ENCODE measurements around the gene PLCD3. TPM values are rescaled to one million over a fixed set of nuclear protein-coding genes. Genes with fewer than 3 reads are reported as not detected.
A peak's percentile ranks its signal among the peaks of the same experiment; 100 is the strongest.

The PLCD3 gene
- total RNA-seq, 4 donors from 2014 or later = 44.7 to 87.1 (median 58.3) TPM

- TF ChIP-seq EP300 (IDR thresholded peaks at IDR 0.05) = no peak
- TF ChIP-seq CTCF (IDR thresholded peaks at IDR 0.05) = no peak
- no peak for TF ChIP-seq POLR2AphosphoS5 (IDR thresholded peaks at IDR 0.05)
- no peak for TF ChIP-seq POLR2A (IDR thresholded peaks at IDR 0.05)
- Histone ChIP-seq H3K27ac (peak overlapping the region; percentile 24), H3K36me3 (peaks cover 88% of the 10 kb centered on the region), H3K4me3 (no peak overlapping the region), H3K27me3 (no peaks in the 10 kb centered on the region), H3K9me3 (no peaks in the 10 kb centered on the region), H3K4me1 (peaks cover 45% of the 10 kb centered on the region)
- DNase-seq (ENCODE audit: low spot score in 2 of 2) = no peak
- 93% methylated on average over 3 of the region's 3 CpGs for WGBS
Measured at GRCh38 chr17:45090711-45091110, 41.6 kb downstream of the PLCD3 start.

- DNase-seq (ENCODE audit: low spot score in 2 of 2) = no peak
- Histone ChIP-seq H3K27me3 (no peaks in the 10 kb centered on the region), H3K36me3 (peaks cover 89% of the 10 kb centered on the region), H3K4me1 (peaks cover 39% of the 10 kb centered on the region), H3K9me3 (no peaks in the 10 kb centered on the region), H3K4me3 (no peak overlapping the region), H3K27ac (peak overlapping the region; percentile 6)
- 73% methylated on average over 3 of the region's 3 CpGs for WGBS
- no peak for TF ChIP-seq POLR2AphosphoS5 (IDR thresholded peaks at IDR 0.05)
- TF ChIP-seq EP300 (IDR thresholded peaks at IDR 0.05) = no peak
- no peak for TF ChIP-seq CTCF (IDR thresholded peaks at IDR 0.05)
- no peak for TF ChIP-seq POLR2A (IDR thresholded peaks at IDR 0.05)
Measured at GRCh38 chr17:45088741-45089140, 43.6 kb downstream of the PLCD3 start.

GRCh38 chr17:45087978-45088377 lies 44.3 kb downstream of the PLCD3 start:
- H3K9me3 ChIP-seq = no peaks in the 10 kb centered on the region
- WGBS = 76% methylated on average over 5 of the region's 5 CpGs
- peak overlapping the region; percentile 45 for H3K27ac ChIP-seq
- peaks cover 31% of the 10 kb centered on the region for H3K4me1 ChIP-seq
- H3K4me3 ChIP-seq = no peak overlapping the region
- no peak for DNase-seq (ENCODE audit: low spot score in 2 of 2)
- no peaks in the 10 kb centered on the region for H3K27me3 ChIP-seq
- TF ChIP-seq POLR2A (IDR thresholded peaks at IDR 0.05) = no peak
- no peak for TF ChIP-seq POLR2AphosphoS5 (IDR thresholded peaks at IDR 0.05)
- no peak for TF ChIP-seq EP300 (IDR thresholded peaks at IDR 0.05)
- TF ChIP-seq CTCF (IDR thresholded peaks at IDR 0.05) = no peak
- peaks cover 90% of the 10 kb centered on the region for H3K36me3 ChIP-seq

DNA sequence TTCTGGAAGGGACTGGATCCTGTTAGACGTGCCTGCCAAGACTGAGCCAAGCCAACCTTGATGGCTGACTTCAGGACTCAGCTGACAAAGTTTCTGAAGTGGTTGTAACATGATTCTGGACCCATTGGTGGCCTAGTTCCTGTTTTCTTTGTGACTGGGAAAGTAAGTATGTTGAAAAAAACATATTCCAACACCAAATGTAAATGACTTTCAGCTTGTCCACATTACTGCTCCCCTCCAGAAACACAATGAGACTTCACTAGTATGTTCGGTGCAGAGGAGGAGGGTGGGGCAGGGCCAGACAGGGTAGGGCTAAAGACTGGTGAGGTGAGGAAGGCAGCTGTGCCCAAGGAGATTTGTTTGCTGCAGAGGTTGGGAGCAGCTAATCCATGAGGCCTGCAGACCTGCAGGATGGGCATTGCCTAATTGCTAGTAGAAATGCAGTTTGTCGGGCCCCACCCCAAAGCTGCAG lies 44.8 kb downstream of the PLCD3 start:
- Histone ChIP-seq H3K9me3 (no peaks in the 10 kb centered on the region), H3K36me3 (peaks cover 94% of the 10 kb centered on the region), H3K27me3 (no peaks in the 10 kb centered on the region), H3K27ac (peak overlapping the region; percentile 45), H3K4me1 (peaks cover 27% of the 10 kb centered on the region), H3K4me3 (no peak overlapping the region)
- no peak for DNase-seq (ENCODE audit: low spot score in 2 of 2)
- no peak for TF ChIP-seq POLR2A (IDR thresholded peaks at IDR 0.05)
- TF ChIP-seq POLR2AphosphoS5 (IDR thresholded peaks at IDR 0.05) = no peak
- TF ChIP-seq CTCF (IDR thresholded peaks at IDR 0.05) = no peak
- no peak for TF ChIP-seq EP300 (IDR thresholded peaks at IDR 0.05)
- WGBS = 34% methylated on average over 3 of the region's 3 CpGs

GRCh38 chr17:45086865-45087503 lies 45.3 kb downstream of the PLCD3 start:
- Histone ChIP-seq H3K9me3 (no peaks in the 10 kb centered on the region), H3K27me3 (no peaks in the 10 kb centered on the region), H3K4me3 (no peak overlapping the region), H3K36me3 (peaks cover 96% of the 10 kb centered on the region), H3K4me1 (peaks cover 21% of the 10 kb centered on the region), H3K27ac (peak overlapping the region; percentile 45)
- no peak for TF ChIP-seq CTCF (IDR thresholded peaks at IDR 0.05)
- TF ChIP-seq EP300 (IDR thresholded peaks at IDR 0.05) = no peak
- TF ChIP-seq POLR2AphosphoS5 (IDR thresholded peaks at IDR 0.05) = no peak
- no peak for TF ChIP-seq POLR2A (IDR thresholded peaks at IDR 0.05)
- no peak for DNase-seq (ENCODE audit: low spot score in 2 of 2)
- WGBS = 81% methylated on average over 6 of the region's 6 CpGs

Measured in suprapubic skin (tissue), 4 donors.